ENCODE results near the gene FGD6.
"Not testable (repeated sequence)": the region's sequence is repeated elsewhere in the genome, so short reads cannot be mapped to it uniquely, and the experiment has no call there.

FGD6 gene

GRCh38 chr12:95096852-95097251, 120.4 kb downstream of the FGD6 start:
- TF ChIP-seq, protein P1, sequence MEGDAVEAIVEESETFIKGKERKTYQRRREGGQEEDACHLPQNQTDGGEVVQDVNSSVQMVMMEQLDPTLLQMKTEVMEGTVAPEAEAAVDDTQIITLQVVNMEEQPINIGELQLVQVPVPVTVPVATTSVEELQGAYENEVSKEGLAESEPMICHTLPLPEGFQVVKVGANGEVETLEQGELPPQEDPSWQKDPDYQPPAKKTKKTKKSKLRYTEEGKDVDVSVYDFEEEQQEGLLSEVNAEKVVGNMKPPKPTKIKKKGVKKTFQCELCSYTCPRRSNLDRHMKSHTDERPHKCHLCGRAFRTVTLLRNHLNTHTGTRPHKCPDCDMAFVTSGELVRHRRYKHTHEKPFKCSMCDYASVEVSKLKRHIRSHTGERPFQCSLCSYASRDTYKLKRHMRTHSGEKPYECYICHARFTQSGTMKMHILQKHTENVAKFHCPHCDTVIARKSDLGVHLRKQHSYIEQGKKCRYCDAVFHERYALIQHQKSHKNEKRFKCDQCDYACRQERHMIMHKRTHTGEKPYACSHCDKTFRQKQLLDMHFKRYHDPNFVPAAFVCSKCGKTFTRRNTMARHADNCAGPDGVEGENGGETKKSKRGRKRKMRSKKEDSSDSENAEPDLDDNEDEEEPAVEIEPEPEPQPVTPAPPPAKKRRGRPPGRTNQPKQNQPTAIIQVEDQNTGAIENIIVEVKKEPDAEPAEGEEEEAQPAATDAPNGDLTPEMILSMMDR (IDR thresholded peaks at IDR 0.05; ENCODE audit: insufficient read depth, low read length, poor library complexity, severe bottlenecking): no peak
- H3K36me3 ChIP-seq (ENCODE audit: control insufficient read depth, insufficient read depth, low read length): peaks cover 5% of the 10 kb centered on the region
- H3K4me3 ChIP-seq (replicated peaks; ENCODE audit: low read depth, low read length): no peak overlapping the region
- no peak for DNase-seq (ENCODE audit: extremely low read depth, insufficient read length)
- no peaks in the 10 kb centered on the region for H3K27me3 ChIP-seq (replicated peaks; ENCODE audit: control insufficient read depth, insufficient read depth, low read length)

GRCh38 chr12:95096378-95096777, 120.9 kb downstream of the FGD6 start:
- H3K4me3 ChIP-seq (replicated peaks; ENCODE audit: low read depth, low read length): no peak overlapping the region
- H3K27me3 ChIP-seq (replicated peaks; ENCODE audit: control insufficient read depth, insufficient read depth, low read length): no peaks in the 10 kb centered on the region
- TF ChIP-seq, protein P1 (IDR thresholded peaks at IDR 0.05; ENCODE audit: insufficient read depth, low read length, poor library complexity, severe bottlenecking): no peak
- no peak for DNase-seq (ENCODE audit: extremely low read depth, insufficient read length)
- H3K36me3 ChIP-seq (ENCODE audit: control insufficient read depth, insufficient read depth, low read length): peaks cover 5% of the 10 kb centered on the region

GRCh38 chr12:95095866-95096265, 121.4 kb downstream of the FGD6 start:
- not testable (repeated sequence) for H3K4me3 ChIP-seq (replicated peaks; ENCODE audit: low read depth, low read length); H3K36me3 ChIP-seq (ENCODE audit: control insufficient read depth, insufficient read depth, low read length); DNase-seq (ENCODE audit: extremely low read depth, insufficient read length); H3K27me3 ChIP-seq (replicated peaks; ENCODE audit: control insufficient read depth, insufficient read depth, low read length)

DNA sequence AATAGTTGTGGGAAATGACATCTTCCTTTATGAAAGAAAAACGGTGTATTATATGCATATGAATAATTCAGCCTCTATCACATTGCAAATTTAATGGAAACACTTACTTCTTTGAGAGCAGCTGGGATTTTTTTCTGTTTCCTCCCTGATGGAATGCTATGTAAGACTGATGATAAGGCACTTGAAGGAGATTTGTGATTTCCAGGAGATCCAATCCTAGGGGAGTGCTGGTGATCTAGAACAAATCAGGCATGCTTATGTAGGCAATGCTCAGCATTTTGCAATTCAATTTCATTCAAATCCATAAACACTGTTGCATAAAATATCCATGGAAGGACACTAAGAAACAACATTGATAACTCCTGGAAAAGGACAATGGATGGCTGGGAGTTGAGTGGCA, 127.8 kb downstream of the FGD6 start:
- peaks cover 3% of the 10 kb centered on the region for H3K36me3 ChIP-seq (ENCODE audit: control insufficient read depth, insufficient read depth, low read length)
- H3K27me3 ChIP-seq (replicated peaks; ENCODE audit: control insufficient read depth, insufficient read depth, low read length): no peaks in the 10 kb centered on the region
- TF ChIP-seq, protein P1 (IDR thresholded peaks at IDR 0.05; ENCODE audit: insufficient read depth, low read length, poor library complexity, severe bottlenecking): no peak
- no peak overlapping the region for H3K4me3 ChIP-seq (replicated peaks; ENCODE audit: low read depth, low read length)
- DNase-seq (ENCODE audit: extremely low read depth, insufficient read length): no peak

DNA sequence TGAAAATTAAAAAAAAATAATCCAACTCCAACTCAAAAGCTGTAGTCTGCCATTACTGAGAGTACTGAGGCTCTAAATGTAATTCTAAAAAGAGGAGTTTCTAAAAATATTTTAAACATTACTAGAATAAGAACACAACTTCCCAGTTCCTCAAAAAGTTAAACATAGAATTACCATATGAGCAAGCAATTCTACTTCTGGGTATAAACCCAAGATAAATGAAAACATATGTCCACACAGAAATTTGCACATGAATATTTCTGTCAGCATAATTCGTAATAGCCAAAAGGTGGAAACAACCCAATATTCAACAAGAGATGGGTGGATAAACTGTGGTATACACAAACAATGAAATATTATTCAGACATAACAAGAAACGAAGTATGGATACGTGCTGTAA, 128.9 kb downstream of the FGD6 start:
- TF ChIP-seq, protein P1 (IDR thresholded peaks at IDR 0.05; ENCODE audit: insufficient read depth, low read length, poor library complexity, severe bottlenecking): no peak
- no peaks in the 10 kb centered on the region for H3K27me3 ChIP-seq (replicated peaks; ENCODE audit: control insufficient read depth, insufficient read depth, low read length)
- no peak for DNase-seq (ENCODE audit: extremely low read depth, insufficient read length)
- peaks cover 3% of the 10 kb centered on the region for H3K36me3 ChIP-seq (ENCODE audit: control insufficient read depth, insufficient read depth, low read length)
- peak overlapping the region; percentile 14; the same call in 1 of the 2 replicates for H3K4me3 ChIP-seq (replicated peaks; ENCODE audit: low read depth, low read length)

DNA sequence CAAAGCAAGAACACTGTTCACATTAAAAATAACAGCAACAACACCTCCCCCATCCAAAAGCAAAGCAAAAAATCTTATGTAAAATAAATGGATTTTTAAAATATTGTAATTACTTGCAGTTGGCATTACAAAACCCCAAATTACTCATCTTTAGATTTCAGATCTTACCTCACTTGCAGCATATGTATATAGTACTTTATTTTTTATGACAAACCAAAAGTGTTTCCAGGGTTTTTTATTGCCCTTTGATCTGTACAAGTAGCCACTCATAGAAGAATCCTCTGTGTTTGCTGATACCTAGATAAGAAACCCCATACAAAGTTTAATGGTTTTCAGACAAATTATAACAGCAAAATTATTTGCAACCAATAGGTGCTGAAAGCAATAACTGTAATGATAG, 131.7 kb downstream of the FGD6 start:
- Histone ChIP-seq H3K4me3 (replicated peaks; ENCODE audit: low read depth, low read length) (no peak overlapping the region), H3K27me3 (replicated peaks; ENCODE audit: control insufficient read depth, insufficient read depth, low read length) (no peaks in the 10 kb centered on the region), H3K36me3 (ENCODE audit: control insufficient read depth, insufficient read depth, low read length) (no peaks in the 10 kb centered on the region)
- DNase-seq (ENCODE audit: extremely low read depth, insufficient read length): no peak
- TF ChIP-seq, protein P1 (IDR thresholded peaks at IDR 0.05; ENCODE audit: insufficient read depth, low read length, poor library complexity, severe bottlenecking): no peak
